Rectal smooth muscle tissue (tissue), 1 donor: ENCODE data around the gene FAM53B.

Experiments used
- H3K27ac ChIP-seq: one replicate; pipeline ENCODE4 v1.7.0; 2013; ENCODE audit warnings: low read depth, low read length, inconsistent platforms
- H3K27me3 ChIP-seq: one replicate; pipeline ENCODE4 v1.7.0; 2013; ENCODE audit warnings: low read length; ENCODE audit not compliant: control insufficient read depth, insufficient read depth
- H3K36me3 ChIP-seq: one replicate; pipeline ENCODE4 v1.7.0; 2013; ENCODE audit warnings: low read length; ENCODE audit not compliant: control insufficient read depth, insufficient read depth
- H3K4me1 ChIP-seq: one replicate; pipeline ENCODE4 v1.7.0; 2013; ENCODE audit warnings: low read length; ENCODE audit not compliant: control insufficient read depth, insufficient read depth
- H3K4me3 ChIP-seq: one replicate; pipeline ENCODE4 v1.7.0; 2013; ENCODE audit warnings: low read length
- H3K9ac ChIP-seq: one replicate; pipeline ENCODE4 v1.7.0; 2013; ENCODE audit warnings: low read length

The FAM53B gene

GRCh38 chr10:124671486-124672075 lies 72.6 kb downstream of the FAM53B start:
- Histone ChIP-seq H3K9ac (no peak overlapping the region), H3K4me1 (peaks cover 4% of the 10 kb centered on the region), H3K27ac (no peak overlapping the region), H3K4me3 (no peak overlapping the region), H3K36me3 (peaks cover 5% of the 10 kb centered on the region), H3K27me3 (no peaks in the 10 kb centered on the region)

DNA sequence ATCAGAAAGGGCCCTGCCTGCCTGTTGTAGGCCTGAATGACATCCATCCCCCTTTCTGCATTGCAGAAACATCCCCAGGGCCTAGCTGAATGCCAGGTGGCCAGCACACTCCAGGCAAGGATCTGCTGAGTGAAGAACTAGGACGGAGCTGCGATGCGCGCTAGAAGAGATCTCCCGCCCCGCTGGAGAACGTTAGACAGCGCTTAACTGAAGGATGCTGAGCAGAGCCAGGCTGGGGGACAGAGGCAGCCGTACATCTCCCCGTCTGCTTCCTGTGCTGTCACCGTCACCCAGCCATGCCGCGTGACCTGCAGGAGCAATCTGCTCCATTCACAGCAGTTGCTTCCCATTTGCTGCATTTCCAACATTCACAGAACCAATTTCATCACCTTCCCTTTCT lies 73.3 kb downstream of the FAM53B start:
- Histone ChIP-seq H3K4me1 (peaks cover 4% of the 10 kb centered on the region), H3K36me3 (peaks cover 5% of the 10 kb centered on the region), H3K27ac (no peak overlapping the region), H3K4me3 (no peak overlapping the region), H3K9ac (no peak overlapping the region), H3K27me3 (no peaks in the 10 kb centered on the region)

DNA sequence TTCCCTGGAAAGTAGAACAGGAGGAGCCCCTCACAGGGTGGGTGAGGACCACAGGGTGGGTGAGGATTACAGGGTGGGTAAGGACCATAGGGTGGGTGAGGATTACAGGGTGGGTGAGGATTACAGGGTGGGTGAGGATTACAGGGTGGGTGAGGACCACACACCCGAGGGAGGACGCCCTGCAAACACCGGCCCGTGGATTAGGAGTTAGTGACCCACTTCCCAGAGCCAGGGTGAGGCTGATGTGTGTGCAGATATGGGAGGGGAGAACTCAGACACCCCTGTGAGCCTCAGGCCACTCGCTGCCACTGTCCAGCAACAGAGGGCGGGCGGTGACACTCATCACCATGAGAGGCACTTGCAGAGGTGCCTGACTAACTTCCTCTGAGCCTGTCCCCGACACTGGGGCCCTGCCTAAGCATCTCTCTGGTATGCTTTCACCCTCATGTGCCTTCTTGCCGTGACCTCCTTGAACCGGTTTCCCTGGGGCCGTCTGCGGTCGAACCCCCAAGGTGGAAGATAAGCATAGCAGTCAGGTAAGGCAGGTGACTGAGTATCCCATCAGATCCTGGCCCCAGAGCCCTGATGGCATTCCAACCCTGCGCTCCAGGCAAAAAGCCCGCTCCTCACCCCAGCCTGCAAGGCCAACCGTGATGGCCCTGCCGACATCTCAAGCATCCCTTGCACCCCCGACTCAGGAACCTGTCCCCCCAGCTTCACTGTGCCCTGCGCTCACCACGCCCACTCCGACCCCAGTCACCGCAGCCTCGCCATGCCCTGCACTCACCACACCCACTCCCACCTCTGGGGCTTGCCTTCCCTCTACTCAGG lies 74.1 kb downstream of the FAM53B start:
- H3K27ac ChIP-seq: no peak overlapping the region
- peaks cover 4% of the 10 kb centered on the region for H3K4me1 ChIP-seq

DNA sequence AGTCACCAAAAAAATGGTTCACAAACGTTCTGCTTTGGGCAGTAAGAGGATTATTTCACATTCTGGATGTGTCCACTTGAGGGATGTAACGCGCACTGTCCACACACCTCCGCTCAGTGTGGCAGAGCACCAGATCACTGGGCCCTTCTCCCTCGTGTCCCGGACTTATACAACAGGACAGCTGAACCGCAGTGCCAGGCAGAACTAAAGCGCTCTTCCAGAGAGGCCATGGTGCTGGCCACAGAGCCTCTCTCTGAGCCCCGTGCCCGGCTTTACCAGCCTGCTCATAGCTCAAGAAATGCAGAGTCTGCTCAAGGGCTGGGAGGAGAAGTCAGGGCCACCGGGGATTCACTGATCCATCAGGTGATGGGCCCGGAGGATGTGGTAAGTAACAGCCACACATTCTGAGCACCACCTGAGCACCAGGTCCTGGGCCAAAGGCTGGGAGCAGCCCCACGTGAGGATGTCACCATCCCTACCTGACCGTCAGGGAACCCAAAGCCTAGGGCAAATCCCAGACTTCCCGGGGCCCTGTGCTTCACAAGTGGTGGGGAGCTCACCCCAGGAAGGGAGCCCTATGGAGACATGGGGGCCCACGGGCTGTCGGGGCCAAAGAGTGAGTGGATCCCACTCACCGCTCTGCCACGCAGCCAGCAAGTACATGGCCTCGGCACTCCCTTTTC lies 74.9 kb downstream of the FAM53B start:
- peaks cover 4% of the 10 kb centered on the region for H3K4me1 ChIP-seq
- H3K27ac ChIP-seq: no peak overlapping the region
- no peak overlapping the region for H3K9ac ChIP-seq
- H3K27me3 ChIP-seq: no peaks in the 10 kb centered on the region
- no peak overlapping the region for H3K4me3 ChIP-seq
- H3K36me3 ChIP-seq: peaks cover 5% of the 10 kb centered on the region

More for the DNA sequence above, 74.1 kb downstream of the FAM53B start:
- no peak overlapping the region for H3K9ac ChIP-seq
- H3K4me3 ChIP-seq: no peak overlapping the region
- H3K36me3 ChIP-seq: peaks cover 5% of the 10 kb centered on the region
- no peaks in the 10 kb centered on the region for H3K27me3 ChIP-seq

DNA sequence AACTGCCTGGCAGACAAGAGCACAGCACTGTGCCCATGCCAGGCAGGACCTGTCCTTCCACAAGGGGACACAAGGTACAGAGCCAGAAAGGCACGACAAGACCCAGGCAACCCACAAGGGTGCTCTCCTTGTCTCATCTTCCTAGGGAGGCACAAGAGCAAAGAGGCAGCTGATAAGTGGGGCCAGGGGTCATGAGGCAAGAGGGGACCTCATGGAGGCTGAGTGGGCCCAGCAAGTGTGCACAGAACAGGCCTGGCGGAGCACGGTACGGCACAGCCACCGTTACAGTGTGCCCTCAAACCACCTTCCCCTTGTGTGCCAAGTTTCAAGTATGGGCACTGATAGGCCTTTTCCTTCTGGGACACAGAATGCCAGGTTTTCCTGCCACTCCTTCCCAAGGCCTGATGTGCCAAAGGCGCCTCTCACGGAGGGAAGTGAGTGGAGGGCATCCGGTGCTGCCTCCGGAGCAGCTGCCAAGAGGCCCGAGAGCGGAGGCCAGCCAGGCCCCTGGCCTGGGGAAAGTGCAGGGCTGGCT lies 75.6 kb downstream of the FAM53B start:
- H3K4me3 ChIP-seq: no peak overlapping the region
- H3K36me3 ChIP-seq: peaks cover 5% of the 10 kb centered on the region
- no peak overlapping the region for H3K27ac ChIP-seq
- H3K4me1 ChIP-seq: peaks cover 4% of the 10 kb centered on the region
- H3K27me3 ChIP-seq: no peaks in the 10 kb centered on the region
- H3K9ac ChIP-seq: no peak overlapping the region

- H3K27me3 ChIP-seq: no peaks in the 10 kb centered on the region
- H3K4me3 ChIP-seq: no peak overlapping the region
- H3K9ac ChIP-seq: no peak overlapping the region
- H3K4me1 ChIP-seq: peaks cover 4% of the 10 kb centered on the region
- H3K27ac ChIP-seq: no peak overlapping the region
- H3K36me3 ChIP-seq: peaks cover 5% of the 10 kb centered on the region
Measured at GRCh38 chr10:124667425-124668345, 76.5 kb downstream of the FAM53B start.

GRCh38 chr10:124666494-124666893 lies 77.7 kb downstream of the FAM53B start:
- no peaks in the 10 kb centered on the region for H3K4me1 ChIP-seq

DNA sequence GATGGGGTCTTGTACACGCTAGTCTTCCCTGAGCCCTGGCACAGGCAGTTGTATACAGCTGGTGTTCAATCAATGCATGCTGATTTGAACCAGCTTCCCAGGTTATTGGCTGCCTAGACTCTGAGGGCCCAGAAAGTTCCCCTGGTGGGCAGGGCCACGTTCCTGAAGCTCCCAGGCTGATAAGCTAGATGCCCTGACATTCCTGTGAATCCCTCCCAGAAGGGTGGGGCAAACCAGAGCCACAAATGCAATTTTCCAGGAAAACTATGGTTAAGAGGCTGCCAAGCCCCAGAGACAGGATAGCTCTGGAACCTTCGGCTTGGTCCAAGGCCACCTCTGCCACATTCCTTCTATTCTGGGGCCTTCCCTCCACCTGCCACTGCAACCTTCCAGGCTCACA lies 78.2 kb downstream of the FAM53B start:
- no peak overlapping the region for H3K27ac ChIP-seq
- H3K9ac ChIP-seq: no peak overlapping the region

More at GRCh38 chr10:124666494-124666893, 77.7 kb downstream of the FAM53B start:
- Histone ChIP-seq H3K9ac (no peak overlapping the region), H3K27ac (no peak overlapping the region), H3K36me3 (peaks cover 5% of the 10 kb centered on the region), H3K27me3 (no peaks in the 10 kb centered on the region), H3K4me3 (no peak overlapping the region)

GRCh38 chr10:124665558-124665957 lies 78.6 kb downstream of the FAM53B start:
- H3K27ac ChIP-seq: no peak overlapping the region
- no peaks in the 10 kb centered on the region for H3K27me3 ChIP-seq
- H3K36me3 ChIP-seq: peaks cover 5% of the 10 kb centered on the region
- no peak overlapping the region for H3K9ac ChIP-seq
- no peak overlapping the region for H3K4me3 ChIP-seq
- no peaks in the 10 kb centered on the region for H3K4me1 ChIP-seq

More for the DNA sequence above, 78.2 kb downstream of the FAM53B start:
- Histone ChIP-seq H3K4me1 (no peaks in the 10 kb centered on the region), H3K27me3 (no peaks in the 10 kb centered on the region), H3K4me3 (no peak overlapping the region), H3K36me3 (peaks cover 5% of the 10 kb centered on the region)

DNA sequence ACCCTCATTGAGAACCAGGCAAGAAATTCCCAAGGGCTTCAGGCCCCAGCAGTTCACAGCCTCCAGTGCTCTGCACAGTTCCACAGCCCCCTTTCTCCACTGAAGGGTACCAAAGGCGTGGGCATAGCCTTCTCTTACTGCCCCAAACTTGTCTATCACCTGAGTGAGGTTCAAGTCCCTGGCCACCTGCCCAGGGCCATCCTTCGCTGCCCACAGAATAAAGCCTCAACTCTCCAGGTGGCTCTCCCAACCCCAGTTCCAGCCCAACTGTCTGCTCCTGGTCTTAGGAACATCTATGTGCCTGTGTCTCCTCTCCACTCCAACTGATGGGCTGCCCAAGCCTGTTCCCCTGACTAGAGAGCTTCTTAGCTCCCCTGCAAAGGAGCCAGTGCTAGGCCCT lies 79.1 kb downstream of the FAM53B start:
- Histone ChIP-seq H3K4me1 (no peaks in the 10 kb centered on the region), H3K36me3 (peaks cover 5% of the 10 kb centered on the region), H3K9ac (no peak overlapping the region), H3K27ac (no peak overlapping the region), H3K4me3 (no peak overlapping the region), H3K27me3 (no peaks in the 10 kb centered on the region)

DNA sequence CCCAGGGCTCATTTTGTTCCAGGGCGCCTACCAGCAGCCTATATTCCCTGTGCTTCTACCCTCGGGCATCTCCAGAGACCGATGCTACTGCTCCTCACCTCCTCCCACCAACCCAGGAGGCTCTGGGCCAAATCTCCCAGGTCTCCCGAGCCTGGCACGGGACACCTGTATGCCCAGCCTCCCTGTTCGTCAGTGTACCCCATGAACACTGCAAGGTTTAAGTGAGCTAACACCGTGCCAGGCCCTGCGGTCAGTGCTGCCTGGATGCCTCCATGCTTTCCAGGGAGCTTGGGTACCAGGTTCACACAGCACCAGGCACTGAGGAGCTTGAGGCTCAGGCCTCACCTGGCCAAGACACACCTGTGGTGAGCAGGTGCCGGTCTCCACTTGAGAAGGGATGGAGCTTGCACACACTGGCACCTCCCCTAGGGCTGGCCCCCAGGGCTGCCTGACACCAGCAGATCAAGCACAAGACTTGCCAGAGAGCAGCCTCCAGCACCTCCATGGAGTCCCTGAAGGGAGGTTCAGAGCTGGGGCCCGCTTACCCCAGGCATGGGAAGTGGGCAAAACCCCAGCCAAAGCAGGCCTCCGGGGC lies 80.3 kb downstream of the FAM53B start:
- Histone ChIP-seq H3K36me3 (peaks cover 5% of the 10 kb centered on the region), H3K4me1 (no peaks in the 10 kb centered on the region), H3K27ac (no peak overlapping the region), H3K4me3 (no peak overlapping the region), H3K9ac (no peak overlapping the region), H3K27me3 (no peaks in the 10 kb centered on the region)
